ENCODE data around the gene TEX53.

TEX53 gene

DNA sequence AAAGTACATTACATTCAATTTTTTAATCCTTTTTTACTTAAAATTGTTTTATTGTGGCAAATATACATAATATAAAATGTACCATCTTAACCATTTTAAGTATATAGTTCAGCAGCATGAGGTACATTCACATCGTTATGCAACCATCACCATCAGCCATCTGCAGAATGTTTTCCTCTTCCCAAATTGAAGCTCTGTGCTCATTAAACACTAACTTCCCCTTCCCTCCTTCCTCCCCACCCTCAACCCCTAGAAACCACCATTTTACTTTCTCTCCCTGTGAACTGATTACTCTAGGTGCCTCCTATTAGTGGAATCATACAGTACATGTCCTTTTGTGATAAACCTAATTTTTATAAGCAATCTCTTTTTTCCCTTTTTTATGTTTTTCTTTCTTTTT, 15.6 kb downstream of the TEX53 start:
- peak in 4 of 58 donors; percentile 8 to 28 (median 20) for DNase-seq

DNA sequence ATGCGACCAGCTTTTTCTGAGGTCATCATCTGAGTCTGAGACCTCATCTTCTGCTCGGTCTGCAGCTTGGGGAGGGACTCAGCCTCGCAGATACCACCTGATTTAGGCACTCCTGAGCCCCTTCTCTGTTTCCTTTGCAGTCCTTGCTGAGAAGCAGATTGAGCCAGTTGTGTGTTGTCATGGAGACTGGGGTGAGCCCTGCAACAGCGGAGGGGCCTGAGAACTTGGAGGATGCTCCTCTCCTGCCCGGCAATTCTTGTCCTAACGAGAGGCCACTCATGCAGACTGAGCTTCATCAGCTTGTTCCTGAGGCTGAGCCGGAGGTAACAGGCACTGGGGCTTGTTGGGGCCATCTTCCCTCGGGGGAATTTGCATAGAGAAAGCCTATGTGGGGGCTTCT, 19.2 kb downstream of the TEX53 start:
- DNase-seq: no peak

DNA sequence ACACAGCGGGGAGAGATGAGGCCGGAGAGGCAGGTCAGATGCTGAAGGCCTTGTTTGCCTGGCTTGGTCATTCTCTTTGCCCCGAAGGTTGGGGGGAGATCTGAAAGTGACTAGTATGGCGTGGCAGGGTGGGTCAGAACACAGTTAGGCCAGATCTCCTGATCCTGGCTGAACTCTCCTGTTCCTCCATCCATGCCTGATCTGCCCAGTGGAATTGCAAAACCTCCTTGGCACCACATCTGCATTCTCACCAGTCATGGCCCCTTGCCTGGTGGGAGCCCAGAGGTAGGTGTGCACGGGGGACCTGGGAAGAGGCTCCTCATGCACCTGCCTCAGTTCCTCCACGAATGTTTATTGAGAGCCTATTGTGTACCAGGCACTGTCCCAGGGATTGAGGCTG, 23.2 kb downstream of the TEX53 start:
- no peak for DNase-seq

DNA sequence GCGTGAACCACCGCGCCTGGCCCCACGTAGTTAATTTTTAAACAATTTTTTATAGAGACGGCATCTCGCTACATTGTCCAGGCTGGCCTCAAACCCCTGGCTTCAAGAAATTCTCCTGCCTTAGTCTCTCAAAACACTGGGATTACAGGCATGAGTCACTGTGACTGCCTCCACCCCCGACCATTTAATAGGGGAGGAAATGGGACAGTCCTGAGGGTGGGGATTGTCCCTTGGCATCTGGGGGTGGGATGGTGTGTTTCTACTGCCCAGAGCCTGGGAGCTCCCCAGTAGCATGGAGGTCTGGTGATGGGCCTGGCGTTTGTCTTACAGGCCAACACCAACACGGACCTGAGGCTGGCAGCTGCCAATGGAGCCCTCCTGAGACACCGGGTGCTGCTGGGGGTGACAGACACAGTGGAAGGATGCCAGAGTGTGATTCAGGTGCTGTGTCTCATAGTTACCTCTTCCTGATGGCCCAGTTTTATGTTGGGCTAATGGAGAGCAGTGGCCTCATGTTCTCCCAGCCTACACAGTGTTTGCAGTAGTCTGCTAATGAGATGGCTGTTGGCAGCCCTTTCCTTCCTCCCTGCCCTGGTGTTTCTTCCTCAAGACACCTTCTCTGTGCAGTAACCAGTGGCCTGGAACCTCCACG, 24.0 kb downstream of the TEX53 start:
- DNase-seq: no peak

DNA sequence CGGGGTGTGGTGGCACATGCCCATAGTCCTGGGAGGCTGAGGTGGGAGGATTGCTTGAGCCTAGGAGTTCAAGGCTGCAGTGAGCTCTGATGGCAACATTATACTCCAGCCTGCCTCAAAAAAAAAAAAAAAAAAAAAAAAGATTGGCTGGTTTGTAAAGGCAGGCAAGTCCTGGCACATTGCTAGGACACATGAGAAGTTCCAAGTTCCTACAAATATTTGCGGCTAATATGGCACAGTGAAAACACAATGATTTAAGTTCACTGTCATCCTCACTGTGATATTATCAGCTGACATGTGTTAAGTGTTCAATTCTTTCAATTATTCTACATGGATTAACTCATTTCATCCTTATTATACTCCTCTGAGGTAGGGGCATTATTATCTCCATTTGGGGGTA, 26.4 kb downstream of the TEX53 start:
- no peak for DNase-seq

DNA sequence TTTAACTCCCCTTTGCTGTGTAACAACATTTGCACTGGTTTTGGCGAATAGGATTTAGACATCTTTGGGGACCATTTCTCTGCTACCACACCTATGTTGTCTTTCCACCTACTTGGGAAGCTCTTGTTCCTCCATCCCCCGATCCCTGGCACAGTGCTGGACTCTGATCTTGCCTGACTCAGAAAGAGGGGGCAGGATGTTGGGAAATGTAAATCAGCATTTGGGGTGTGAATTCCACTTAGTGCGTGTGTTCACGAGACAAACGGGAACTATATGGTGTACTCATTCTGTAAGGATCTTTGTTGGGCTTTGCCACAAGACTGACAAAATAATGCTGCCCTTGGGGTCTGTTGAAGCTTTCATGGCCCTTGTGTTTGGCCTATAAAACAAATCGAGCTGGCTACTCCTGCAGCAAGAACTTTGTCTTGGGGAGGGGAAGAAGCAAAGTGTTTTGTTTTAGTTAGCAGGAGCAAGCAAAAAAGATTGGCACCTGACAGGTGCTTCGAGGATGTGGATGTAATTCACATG, 28.0 kb downstream of the TEX53 start:
- peak in 5 of 58 donors; percentile 21 to 71 (median 26) for DNase-seq

DNA sequence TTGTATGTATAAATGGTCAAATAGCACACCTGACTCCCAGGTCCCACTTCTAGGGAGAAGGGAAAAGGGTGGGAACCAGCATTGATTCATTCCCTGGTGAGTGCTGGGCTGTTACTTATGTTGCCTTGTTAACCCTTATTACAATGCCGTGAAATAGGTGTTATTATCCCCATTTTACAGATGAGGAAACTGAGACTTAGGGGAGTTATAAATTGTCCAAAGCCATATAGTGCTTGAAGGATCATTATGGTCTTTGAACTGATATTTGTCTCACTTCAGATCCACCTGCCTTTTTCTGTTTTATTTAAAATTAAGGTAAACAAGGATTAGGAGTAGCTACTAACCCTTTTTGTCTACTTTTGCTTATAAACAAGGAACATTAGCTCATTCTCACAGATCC, 30.1 kb downstream of the TEX53 start:
- DNase-seq: no peak

DNA sequence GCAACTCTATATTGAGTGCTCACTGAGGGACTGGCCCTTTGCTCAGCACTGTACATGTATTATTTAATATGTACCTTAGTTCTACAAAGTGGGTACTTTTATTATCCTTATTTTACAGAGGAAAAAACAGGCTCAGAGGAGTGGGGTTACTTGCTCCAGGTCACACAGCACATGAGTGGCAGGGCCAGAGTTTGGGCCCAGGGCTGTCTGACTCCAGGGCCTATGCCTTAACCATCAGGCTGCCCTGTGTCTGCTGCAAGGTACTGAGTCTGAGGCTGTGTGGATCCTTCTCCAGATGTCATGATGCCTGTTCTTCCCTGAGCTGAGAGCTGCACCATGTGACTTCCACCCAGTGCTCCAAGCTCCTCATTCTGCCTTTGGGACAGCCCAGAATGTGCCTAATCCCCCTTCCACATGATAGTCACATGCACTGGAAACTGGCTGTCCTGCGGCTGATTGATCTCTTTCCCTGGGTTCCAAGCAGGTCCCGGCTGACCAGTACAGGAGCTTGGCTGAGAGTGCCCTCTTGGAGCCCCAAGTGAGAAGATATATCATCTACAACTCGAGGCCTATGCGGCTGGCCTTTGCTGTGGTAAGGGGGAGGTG, 31.1 kb downstream of the TEX53 start:
- no peak for DNase-seq

DNA sequence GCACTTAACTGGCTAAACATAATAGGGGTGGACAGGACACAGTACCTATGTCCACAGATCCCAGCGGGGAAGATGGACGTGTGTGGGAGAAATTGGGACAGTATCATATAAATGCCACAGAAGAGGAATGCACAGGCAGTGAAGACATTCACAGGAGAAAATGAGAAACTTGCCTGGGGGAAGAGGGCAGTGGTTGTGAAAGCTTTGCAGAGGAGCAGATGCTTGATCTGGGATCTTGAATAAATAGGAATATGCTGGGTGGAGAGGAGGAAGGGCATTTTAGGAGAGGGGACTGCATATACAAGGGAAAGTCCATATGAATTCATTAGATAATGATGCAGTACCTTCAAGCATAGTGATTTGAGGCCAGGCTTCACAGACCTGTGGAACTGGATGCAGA, 32.9 kb downstream of the TEX53 start:
- no peak for DNase-seq

DNA sequence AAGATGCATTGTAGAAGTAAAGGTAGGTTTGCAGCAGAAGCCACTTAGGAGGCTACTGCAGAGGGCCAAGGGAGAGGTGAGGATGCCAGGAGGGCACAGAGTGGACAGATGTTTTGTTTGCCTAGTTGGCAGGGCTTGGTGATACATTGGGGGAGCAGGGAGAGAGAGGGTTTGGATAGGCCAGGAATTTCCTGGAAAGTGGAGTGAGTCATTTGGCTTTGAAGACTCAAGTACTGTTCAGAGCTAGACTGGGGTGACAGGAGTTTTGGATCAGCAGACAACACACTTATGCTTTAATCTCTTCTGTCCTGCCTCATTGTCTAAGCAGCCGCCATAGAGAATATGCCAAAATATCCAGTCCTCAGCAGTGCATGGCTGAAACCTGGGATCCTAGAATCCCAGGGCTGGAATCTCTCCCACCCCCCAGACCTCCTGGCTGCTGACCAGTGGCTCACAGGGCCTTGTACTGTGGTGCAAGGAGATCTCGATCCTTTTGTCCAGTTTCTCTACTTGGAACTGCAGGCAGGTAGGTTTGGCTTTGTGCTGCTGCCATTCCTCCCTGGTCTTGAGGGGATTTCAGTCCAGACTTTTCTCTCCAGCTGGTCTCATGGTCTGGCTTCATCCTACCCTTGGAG, 35.5 kb downstream of the TEX53 start:
- peak in 5 of 58 donors; percentile 4 to 23 (median 6) for DNase-seq

DNA sequence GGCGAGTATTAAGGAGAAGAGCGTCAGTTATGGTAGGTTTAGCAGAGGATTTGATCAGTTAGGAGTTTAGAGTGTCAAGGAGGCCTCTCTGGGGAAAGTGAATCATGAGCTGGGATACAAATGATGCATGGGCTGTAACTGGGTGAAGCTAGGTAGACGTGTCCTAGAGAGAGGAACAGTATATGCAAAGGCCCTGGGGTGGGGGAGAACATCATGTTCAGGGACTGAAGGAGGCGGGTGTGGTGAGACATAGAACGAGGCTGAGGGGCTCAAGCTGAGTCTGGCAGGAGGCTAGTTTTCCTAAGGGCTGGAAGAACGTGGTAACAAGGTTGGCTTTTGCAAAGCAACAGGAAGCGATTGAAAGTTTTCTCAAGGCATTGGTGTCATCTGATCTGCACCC, 36.0 kb downstream of the TEX53 start:
- no peak for DNase-seq

DNA sequence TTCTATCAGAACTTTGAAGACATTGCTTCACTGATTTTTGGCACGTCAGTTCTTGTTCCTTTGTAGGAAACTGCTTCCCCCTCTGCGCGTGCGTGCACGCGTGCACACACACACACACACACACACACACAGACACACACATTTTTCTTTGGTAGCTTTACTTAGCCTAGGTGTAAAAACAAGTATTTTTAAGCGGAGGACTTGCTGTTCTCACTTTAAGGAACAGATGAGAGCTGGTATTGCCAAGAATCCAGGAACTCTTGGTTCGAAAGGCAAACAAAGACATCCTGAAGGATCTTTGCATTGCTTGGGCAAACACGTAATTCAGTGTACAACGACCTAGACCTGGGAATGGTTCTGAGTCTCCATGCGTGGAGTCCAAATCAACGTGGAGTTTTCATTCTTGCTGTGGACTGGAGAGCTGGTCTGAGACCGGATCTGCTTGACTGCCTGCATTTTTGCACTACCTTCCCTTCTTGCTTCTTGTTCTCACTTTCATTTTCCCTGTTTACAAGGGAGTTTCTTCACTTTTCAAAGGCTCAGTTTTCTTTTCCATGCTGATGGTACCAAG, 38.3 kb downstream of the TEX53 start:
- DNase-seq: peak in 15 of 58 donors; percentile 8 to 61 (median 22)

DNA sequence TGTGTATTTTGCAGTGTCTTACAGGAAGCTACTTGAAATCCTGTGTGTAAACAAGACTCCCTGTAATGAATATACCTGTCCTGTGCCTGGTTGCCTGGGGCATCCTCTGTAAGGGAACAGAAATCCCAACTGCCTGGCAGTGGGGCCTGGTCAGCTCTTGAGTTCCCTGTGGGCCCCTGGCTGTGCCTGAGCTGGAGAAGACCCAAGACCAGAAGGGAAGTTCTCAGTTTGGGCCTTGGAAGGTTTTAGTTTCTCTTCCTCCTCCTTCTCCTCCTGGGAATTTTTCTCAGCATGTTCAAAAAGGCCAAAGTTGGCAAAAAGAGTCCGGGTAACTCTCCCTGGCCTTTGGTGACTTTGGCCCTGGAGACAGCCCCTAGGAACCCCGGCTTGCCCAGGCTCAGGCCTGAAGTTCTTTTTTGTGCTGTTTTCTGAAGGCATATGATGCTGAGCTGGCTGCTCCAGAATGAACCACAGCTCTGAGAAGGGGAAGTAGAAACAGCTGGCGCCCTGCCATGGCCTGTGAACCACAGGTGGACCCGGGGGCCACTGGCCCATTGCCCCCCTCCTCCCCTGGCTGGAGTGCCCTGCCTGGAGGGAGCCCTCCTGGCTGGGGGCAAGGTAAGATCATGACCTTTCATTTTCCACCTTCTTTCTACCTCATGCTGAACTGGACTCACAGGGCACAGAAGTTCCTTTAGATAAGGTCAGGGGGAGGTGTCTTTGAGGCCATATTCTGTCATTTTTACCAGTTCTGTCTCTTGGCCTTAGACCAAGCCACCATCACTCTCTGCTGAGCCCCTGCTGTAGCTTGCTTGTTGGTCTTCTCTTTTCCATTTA, 40.7 kb downstream of the TEX53 start:
- peak in 21 of 58 donors; percentile 7 to 62 (median 27) for DNase-seq

DNA sequence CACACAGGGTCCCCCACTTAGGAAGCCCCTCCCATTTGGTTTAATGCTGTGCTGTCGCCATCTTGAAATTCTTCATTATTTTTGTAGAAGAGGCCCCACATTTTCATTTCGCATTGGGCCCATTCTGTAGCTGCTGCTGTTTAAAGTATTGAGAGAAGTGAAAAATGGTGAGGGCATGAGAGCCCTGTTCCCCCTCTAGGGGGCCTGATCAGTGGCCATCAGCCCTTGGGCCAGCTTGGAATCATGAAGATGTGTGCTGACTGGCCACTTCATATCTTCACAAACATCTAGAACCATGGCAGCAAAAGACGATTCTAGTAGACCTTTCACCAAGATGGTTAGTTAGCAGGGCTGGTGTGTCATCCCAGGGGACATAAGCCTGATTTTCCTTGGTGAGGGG, 43.2 kb downstream of the TEX53 start:
- DNase-seq: no peak

DNA sequence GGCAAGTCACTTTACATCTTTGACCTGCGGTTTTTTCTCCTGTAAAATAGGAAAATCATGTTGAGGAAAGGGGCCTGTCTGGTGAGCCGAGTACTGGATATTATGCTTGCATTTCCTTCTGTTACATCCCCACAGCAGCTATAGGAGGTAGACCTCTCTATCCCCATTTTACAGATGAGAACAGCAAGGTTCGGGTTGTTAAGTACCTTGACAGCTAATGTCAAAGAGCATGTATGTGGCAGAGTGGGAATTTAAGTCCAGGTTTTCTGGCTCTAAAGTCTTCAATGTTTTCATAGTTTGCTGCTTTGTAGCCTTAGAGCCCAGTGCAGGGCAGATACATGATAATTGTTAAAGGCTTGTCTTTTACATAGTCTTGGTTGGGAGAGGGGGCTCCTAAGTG, 43.7 kb downstream of the TEX53 start:
- no peak for DNase-seq

DNA sequence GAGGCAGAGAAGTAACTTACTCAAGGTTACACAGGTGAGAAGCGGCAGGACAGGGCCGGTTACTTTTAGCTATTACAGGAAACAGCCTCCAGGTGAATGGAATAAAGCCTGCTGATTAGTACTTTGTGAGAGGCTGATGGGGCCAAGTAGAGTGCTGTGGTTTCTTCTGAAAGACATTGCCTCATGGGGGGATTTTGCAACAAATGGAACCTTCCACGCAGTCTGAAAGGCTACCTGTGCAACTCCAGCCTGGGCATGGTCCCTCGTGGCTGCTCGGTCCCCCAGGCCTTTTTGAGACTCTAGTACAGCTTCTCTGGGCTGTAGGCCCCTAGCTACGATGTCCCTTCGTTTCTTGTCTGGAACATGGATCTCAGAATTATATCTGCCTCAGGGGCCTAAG, 44.5 kb downstream of the TEX53 start:
- DNase-seq: no peak

DNA sequence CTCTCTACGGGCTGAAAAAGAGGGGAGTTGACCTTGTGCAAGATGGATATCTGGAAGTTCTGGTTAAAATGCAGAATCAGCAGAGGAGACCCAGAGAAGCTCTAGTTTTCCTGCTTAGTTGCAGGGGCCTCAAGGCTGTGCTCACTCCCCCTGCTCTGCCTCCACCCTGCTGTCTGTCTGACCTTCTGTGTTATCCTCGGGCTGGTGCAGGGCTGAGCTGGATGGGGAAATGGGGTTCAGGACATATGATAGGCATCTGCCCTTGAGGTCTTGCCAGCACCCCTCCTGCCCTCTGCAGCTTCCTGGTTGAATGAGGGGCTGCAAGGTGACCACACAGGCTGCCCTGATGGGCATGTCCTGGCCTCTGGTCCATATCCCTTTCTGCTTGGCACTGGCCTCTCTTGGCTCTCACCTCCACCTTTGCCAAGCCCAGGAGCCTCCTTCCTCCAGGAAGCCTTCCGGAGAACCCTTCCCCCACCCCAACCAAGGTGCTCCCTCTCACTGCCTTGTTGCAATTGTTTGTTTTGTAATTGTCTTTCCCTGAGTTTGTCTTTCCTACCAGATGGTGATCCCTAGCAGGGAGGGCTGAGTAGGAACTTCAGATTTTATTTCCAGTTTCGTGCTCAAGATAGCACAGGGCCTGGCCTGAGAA, 45.2 kb downstream of the TEX53 start:
- DNase-seq: peak in 3 of 58 donors; percentile 10 to 33 (median 24)

DNA sequence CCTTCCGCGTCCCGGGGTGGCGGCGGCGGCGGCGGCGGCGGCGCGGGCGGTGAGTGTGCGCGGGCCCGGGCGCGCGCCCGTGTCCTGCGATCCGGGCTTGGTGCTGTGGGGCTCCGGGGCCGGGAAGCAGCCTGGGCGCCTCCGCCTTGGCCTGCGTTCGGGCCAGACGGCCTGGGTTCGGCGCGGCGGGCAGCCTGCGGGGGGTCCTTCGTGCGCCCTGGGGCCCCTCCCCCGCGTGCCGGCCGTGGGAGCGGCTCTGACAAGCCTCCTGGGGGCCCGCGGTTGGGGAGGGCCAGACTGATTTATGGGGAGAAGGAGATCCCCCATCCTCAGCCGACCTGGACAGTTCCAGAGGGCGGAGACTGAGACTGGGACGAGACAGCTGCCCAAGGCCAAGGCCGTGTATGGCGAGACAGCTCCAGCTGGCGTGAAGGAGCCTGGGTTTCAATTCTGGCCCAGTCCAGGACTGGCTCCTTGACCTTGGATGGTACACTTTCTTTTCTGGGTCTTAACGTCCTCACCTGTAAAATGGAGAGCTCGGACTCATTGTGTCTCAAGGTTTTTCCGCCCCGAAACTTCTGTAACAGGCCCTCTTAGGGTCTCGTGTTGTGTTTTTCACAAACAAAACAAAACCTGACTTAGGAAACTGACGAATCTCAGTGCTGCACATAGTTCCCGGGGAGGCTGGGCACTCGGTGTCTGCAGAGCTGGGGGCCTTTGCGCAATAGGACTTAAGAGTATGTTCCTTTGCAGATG, 45.9 kb downstream of the TEX53 start:
- peak in 43 of 58 donors; percentile 25 to 77 (median 54) for DNase-seq

DNA sequence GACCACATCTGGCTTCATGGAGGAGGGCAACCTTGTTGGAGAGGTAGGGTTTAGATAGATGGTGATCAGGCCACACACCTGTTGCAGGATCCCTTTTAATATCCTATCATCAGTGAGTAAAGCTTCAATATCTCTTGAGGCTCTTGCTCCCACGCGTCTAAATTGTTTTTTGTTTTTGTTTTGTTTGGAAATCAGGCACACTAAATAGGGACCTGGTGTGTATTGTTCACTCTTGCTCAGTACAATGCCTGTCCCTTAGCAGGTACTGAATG, 49.1 kb downstream of the TEX53 start:
- no peak for DNase-seq

All from anterior cingulate cortex (tissue), 58 donors.